PC-9 (cell line): ENCODE measurements around the gene VWA8. TPM values are rescaled to one million over a fixed set of nuclear protein-coding genes. Genes with fewer than 3 reads are reported as not detected.

Source experiments
- BruUV-seq: library from RNA; stranded (reverse); fragments of 400-500 nt; replicated peaks from 2 replicates; lab custom pipeline; 2021; lab: Mats Ljungman, UMichigan
- CTCF ChIA-PET: fragments of 300-600 bp; sonication (Branson Sonifier 250); formaldehyde crosslinking; loops from one replicate; lab custom pipeline; 2022; ENCODE audit warnings: antibody characterized with exemption; lab: Charles Lee
- POLR2A ChIA-PET: fragments of 300-600 bp; sonication (Branson Sonifier 250); formaldehyde crosslinking; loops from one replicate; lab custom pipeline; 2022; ENCODE audit warnings: antibody characterized with exemption; ENCODE audit not compliant: unreplicated experiment; lab: Charles Lee
- DNase-seq, 2 experiments: peaks; one replicate each; pipeline versions ENCODE4 v3.0.0 to v3.0.0-alpha.2; 2015 to 2022; ENCODE audit warnings: mixed read lengths in 1 of 2
- H2AFZ ChIP-seq: fragments of 200-600 bp; sonication (generic); 2 replicates; pipeline ENCODE4 v1.8.1; 2017; ENCODE audit warnings: antibody characterized with exemption
- H3F3A ChIP-seq: fragments of 200-600 bp; sonication (generic); 2 replicates; pipeline ENCODE4 v1.8.1; 2017; ENCODE audit warnings: antibody characterized with exemption, mild to moderate bottlenecking, low read depth; ENCODE audit not compliant: insufficient read depth
- H3K27ac ChIP-seq: fragments of 200-600 bp; sonication (generic); 2 replicates; pipeline ENCODE4 v1.6.1; 2016; ENCODE audit warnings: mixed run types
- H3K27me3 ChIP-seq: fragments of 200-600 bp; sonication (generic); 2 replicates; pipeline ENCODE4 v1.6.1; 2016; ENCODE audit warnings: low read depth, mixed run types; ENCODE audit not compliant: insufficient read depth
- H3K36me3 ChIP-seq: fragments of 200-600 bp; sonication (generic); 2 replicates; pipeline ENCODE4 v1.6.1; 2016; ENCODE audit warnings: low read depth, mixed run types
- H3K4me1 ChIP-seq: fragments of 200-600 bp; sonication (generic); replicated peaks from 2 replicates; pipeline ENCODE4 v1.6.1; 2016; ENCODE audit warnings: mixed run types; ENCODE audit not compliant: insufficient read depth
- H3K4me2 ChIP-seq: fragments of 200-600 bp; sonication (generic); 2 replicates; pipeline ENCODE4 v1.6.1; 2017; ENCODE audit warnings: mixed run types
- H3K4me3 ChIP-seq: fragments of 200-600 bp; sonication (generic); 2 replicates; pipeline ENCODE4 v1.6.1; 2016; ENCODE audit warnings: mixed run types
- H3K79me2 ChIP-seq: fragments of 200-600 bp; sonication (generic); 2 replicates; pipeline ENCODE4 v1.6.1; 2017; ENCODE audit warnings: low read depth, mixed run types
- H3K9me2 ChIP-seq: fragments of 200-600 bp; sonication (generic); 2 replicates; pipeline ENCODE4 v1.8.1; 2017; ENCODE audit warnings: mild to moderate bottlenecking; ENCODE audit not compliant: insufficient read depth
- H3K9me3 ChIP-seq: fragments of 200-600 bp; sonication (generic); 2 replicates; pipeline ENCODE4 v1.8.1; 2016; ENCODE audit warnings: low read depth; ENCODE audit not compliant: insufficient read depth
- H4K20me1 ChIP-seq: fragments of 200-600 bp; sonication (generic); 2 replicates; pipeline ENCODE4 v1.8.1; 2017; ENCODE audit not compliant: insufficient read depth
- CTCF ChIP-seq: fragments of 200-600 bp; sonication (generic); conservative IDR thresholded peaks from 2 replicates; pipeline ENCODE4 v1.6.1; 2017; ENCODE audit warnings: mixed run types, antibody characterized with exemption, mild to moderate bottlenecking, moderate library complexity
- EZH2 ChIP-seq: fragments of 200-600 bp; sonication (generic); IDR thresholded peaks from 2 replicates; pipeline ENCODE4 v1.8.0; 2017; ENCODE audit warnings: antibody characterized with exemption, low read depth
- intact Hi-C: fragments of 100-400 bp; cut with micrococcal nuclease; formaldehyde crosslinking; loops from one replicate; pipeline ENCODE4 v1.10.0; 2022; ENCODE audit not compliant: unreplicated experiment
- total RNA-seq: library from RNA; stranded (reverse); gene quantifications from 2 replicates; pipeline ENCODE4 v1.2.3, GENCODE V29; 2021

The VWA8 gene
- total RNA-seq, 1 experiment from 2014 or later: 14.1 TPM

GRCh38 chr13:41603917-41604316, 357.0 kb downstream of the VWA8 start:
- DNase-seq: peak; percentile 46 to 70
- Histone ChIP-seq H3K36me3 (no peaks in the 10 kb centered on the region), H3K4me1 (peaks cover 13% of the 10 kb centered on the region), H3K79me2 (no peaks in the 10 kb centered on the region), H3K4me2 (peak overlapping the region; percentile 18; the same call in 1 of the 2 replicates), H4K20me1 (no peaks in the 10 kb centered on the region), H3F3A (peaks cover 4% of the 10 kb centered on the region; the same call in 1 of the 2 replicates), H3K27ac (no peak overlapping the region), H3K27me3 (no peaks in the 10 kb centered on the region), H2AFZ (no peak overlapping the region), H3K9me3 (no peaks in the 10 kb centered on the region), H3K4me3 (no peak overlapping the region), H3K9me2 (no peaks in the 10 kb centered on the region)
- ChIA-PET POLR2A (interaction anchor here (0.6 kb wide), 2 partner anchors 40 to 356 kb away, joined by 3 to 4 read pairs; no protein-coding TSS in a partner anchor), CTCF (no interaction called here)
- intact Hi-C loops: loop anchor here (2.0 kb wide), 1 partner anchor 15 kb away; no protein-coding TSS in a partner anchor
- TF ChIP-seq EZH2: no peak
- no peak for TF ChIP-seq CTCF
- BruUV-seq: no TSS peak

GRCh38 chr13:41601718-41602445, 359.0 kb downstream of the VWA8 start:
- Histone ChIP-seq H3K4me1 (peaks cover 13% of the 10 kb centered on the region), H3K9me2 (no peaks in the 10 kb centered on the region), H3K27me3 (no peaks in the 10 kb centered on the region), H3K4me2 (no peak overlapping the region), H4K20me1 (no peaks in the 10 kb centered on the region), H3K36me3 (no peaks in the 10 kb centered on the region), H3F3A (peaks cover 4% of the 10 kb centered on the region; the same call in 1 of the 2 replicates), H3K4me3 (no peak overlapping the region), H3K9me3 (no peaks in the 10 kb centered on the region), H3K79me2 (no peaks in the 10 kb centered on the region), H2AFZ (no peak overlapping the region), H3K27ac (no peak overlapping the region)
- DNase-seq: no peak
- no TSS peak for BruUV-seq
- ChIA-PET POLR2A (no interaction called here), CTCF (no interaction called here)
- TF ChIP-seq CTCF (no peak), EZH2 (no peak)
- intact Hi-C loops: no loop called here

- intact Hi-C loops: no loop called here
- Histone ChIP-seq H4K20me1 (no peaks in the 10 kb centered on the region), H3K9me2 (no peaks in the 10 kb centered on the region), H3K4me2 (no peak overlapping the region), H3F3A (peaks cover 4% of the 10 kb centered on the region; the same call in 1 of the 2 replicates), H3K27ac (no peak overlapping the region), H3K27me3 (no peaks in the 10 kb centered on the region), H3K79me2 (no peaks in the 10 kb centered on the region), H3K36me3 (no peaks in the 10 kb centered on the region), H3K4me3 (no peak overlapping the region), H3K4me1 (peaks cover 11% of the 10 kb centered on the region), H2AFZ (no peak overlapping the region), H3K9me3 (no peaks in the 10 kb centered on the region)
- ChIA-PET CTCF (interaction anchor here (0.6 kb wide), 1 partner anchor 241 kb away, joined by 3 read pairs; no protein-coding TSS in a partner anchor), POLR2A (no interaction called here)
- TF ChIP-seq CTCF: no peak
- no peak for TF ChIP-seq EZH2
- no peak for DNase-seq
- no TSS peak for BruUV-seq
Observed at GRCh38 chr13:41599619-41600018, 361.3 kb downstream of the VWA8 start.
